HG02981 (cell line): Measurements from ENCODE around the gene RNF207.
A peak's percentile ranks its signal among the peaks of the same experiment; 100 is the strongest.

Experiments
- ATAC-seq: cut with Tn5 transposase; IDR thresholded peaks from one replicate; pipeline ENCODE4 v1.9.1; 2021; ENCODE audit warnings: mild to moderate bottlenecking, moderate library complexity; ENCODE audit not compliant: unreplicated experiment

Gene RNF207

DNA sequence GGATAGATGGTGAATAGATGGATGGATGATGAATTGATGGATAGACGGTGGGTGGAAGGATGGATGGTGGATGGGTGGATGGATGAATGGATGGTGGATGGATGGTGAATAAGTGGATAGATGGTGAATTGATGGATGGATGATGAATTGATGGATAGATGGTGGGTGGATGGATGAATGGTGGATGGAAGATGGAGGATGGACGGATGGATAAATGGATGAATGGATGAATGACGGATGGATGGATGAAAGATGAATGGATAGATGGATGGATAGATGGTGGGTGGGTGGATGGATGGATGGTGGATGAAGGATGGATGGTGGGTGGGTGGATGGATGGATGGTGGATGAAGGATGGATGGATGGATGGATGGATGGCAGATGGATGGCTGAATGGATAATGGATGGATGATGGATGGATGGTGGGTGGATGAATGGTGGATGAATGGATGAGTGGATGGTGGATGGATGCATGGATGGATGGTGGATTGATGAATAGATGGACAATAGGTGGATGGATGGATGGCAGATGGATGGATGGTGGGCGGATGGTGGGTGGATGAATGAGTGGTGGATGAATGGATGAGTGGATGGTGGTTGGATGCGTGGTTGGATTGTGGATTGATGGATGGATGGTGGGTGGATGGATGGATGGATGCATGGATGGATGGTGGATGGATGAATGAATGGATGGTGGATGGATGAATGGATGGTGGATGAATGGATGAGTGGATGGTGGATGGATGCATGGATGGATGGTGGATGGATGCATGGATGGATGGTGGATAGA lies 31.1 kb upstream of the RNF207 start:
- ATAC-seq = no peak

DNA sequence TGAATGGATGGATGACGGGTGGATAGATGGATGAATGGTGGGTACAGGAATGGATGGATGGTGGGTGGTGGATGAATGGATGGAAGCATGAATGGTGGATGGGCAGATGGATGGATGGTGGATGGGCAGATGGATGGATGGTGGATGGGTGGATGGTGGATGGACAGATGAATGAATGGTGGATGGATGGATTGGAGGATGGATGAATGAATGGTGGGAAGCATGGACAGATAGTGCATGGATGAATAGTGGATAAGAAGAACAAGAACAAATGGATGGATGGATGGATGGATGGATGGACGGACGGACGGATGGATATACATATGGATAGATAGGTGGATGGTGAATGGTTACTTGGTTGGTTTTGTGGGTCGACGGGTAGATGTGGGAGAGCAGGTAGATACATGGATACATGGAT lies 30.5 kb upstream of the RNF207 start:
- no peak for ATAC-seq

DNA sequence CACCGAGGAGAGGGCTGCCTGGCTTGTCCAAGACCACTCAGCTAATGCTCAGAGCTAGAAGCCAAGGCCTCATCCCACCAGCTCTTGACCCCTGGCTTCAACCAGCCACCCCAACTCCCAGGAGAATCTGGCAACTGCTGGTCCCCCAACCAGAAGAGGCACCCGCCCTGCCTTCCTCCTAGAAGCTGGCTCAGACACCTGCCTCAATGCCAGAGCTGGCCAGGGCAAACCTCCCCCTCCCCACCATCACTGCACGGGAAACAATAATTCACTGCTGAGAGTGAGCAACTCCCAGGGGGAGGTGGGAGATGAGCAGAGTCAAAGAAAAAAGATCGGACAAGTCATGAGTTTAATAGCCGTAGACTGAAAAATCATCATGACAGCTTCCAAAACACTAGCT lies 29.1 kb upstream of the RNF207 start:
- ATAC-seq = no peak

DNA sequence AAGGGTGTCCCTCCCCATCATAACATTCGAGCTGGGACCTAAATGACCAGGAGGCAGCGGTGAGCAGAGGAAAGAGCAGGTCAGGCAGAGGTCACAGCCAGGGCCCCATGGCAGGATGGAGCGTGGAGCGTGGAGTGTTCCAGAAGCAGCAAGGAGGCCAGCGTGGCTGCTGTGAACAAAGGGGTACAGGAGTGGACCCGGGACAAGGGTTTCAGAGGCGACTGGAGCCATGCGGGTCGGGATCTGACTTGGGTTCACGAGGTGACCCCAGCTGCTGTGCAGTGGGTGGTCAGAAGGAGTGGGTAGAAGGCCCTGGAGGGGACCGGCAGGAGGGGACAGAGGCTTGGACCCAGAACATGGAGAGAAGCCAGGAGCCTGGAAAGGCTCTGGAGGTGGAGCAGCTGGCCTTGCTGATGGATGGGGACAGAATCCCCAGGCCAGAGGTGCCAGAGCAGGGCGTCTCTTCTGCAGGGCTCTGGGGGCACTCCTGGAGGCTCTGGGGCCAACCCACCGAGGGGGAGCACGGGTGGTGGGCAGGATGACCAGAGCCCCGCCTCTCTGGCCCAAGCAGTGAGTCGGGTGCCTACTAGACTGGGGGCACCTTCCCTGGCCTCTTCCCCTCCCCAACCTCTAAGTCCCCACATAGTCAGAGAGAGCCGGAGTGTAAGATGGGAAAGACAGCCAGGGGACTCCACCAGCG lies 28.1 kb upstream of the RNF207 start:
- ATAC-seq = no peak

DNA sequence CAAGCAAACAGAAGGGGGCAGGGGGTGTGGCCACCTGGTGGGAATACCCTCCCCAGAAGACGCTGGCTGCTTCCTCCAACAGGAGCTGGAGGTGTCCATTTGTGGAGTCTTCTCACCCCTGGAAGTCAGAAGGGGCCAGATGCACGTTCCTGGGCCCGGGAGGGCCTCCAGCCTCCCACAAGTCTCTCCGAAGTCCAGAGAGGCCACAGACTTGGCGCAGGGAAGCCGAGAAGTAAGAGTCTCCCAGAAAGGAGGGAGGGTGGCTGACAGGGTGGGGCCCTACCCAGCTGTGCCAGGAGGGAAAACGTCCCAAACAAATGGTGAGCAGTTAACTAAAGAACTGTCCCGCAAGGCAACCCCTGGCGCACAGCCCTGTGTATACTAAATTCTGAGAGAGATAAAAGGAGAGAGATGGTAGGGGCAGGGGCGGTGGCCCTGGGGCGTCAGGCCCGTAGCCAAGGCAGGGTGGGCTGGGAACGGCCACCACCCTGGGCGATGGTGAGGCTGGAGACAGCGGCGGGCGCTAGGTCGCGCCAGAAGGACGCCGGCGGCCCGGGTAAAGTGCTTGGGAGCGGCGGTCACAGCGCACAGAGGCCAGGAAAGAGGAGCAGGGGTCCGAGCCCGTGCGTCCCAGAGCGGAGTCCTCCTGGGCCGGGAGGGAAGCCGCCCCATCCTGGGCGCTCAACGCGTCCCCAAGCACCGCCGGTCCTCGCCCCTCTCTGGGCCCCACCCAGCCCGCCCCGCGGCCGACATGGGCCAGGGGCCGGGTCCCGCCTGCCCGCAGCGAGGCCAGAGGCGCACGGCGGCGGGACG lies 27.0 kb upstream of the RNF207 start:
- no peak for ATAC-seq

DNA sequence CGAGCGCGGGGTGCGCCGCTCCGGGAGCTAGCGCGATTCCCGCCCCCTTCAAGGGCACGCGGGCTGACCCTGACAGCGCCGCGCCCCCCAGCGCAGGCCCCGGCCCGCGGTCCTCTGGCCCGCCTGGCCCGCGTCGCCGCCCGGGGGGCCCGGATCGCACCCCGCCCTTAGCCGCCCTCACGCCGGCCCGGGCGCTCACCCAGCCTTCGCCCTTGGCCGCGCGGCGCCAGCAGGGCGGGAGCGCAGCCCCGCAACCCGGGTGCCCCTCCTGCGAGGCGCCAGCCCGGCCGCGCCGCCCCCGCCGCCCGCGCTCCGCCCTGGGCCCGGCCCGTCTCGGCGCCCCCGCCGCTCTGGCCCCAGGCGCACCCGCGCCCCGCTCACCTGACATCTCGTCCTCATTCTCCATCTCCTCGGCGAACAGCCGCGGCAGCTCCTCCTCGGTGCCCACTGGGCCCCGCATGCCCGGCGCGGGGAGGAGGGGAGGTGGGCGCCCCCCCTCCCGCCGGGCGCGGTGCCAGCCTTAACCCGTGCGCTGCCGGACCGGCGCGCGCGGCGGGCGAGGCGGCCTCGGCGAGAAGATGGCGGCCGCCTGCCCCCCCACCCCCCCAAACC lies 26.2 kb upstream of the RNF207 start:
- no peak for ATAC-seq

DNA sequence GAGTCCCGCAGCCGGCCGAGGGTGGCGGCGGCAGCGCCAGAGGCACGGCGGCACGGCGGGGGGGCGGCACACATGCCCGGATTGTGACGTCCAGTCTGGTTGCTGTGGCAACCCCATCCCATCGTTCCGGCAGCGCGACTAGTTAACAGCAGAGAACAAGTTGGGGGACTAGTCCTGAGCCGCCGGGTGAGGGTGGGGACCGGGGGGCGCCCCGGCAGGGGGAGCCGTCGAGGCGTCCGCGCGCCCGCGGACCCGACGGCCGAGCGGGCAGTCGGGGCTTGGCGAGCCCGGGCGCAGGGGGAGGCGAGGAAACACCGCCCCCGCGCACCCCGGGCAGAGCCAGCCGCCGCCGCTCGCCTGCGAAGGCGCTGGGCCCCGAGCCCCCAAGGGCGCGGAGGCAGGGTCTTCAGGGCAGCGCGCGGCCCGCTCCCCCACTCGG lies 25.6 kb upstream of the RNF207 start, which contains the start of gene CHD5:
CHD5 (minus strand) TSS at position 54 of the 439 bp plus-strand sequence. CDS start 298 bp downstream, outside the sequence.
- no peak for ATAC-seq

DNA sequence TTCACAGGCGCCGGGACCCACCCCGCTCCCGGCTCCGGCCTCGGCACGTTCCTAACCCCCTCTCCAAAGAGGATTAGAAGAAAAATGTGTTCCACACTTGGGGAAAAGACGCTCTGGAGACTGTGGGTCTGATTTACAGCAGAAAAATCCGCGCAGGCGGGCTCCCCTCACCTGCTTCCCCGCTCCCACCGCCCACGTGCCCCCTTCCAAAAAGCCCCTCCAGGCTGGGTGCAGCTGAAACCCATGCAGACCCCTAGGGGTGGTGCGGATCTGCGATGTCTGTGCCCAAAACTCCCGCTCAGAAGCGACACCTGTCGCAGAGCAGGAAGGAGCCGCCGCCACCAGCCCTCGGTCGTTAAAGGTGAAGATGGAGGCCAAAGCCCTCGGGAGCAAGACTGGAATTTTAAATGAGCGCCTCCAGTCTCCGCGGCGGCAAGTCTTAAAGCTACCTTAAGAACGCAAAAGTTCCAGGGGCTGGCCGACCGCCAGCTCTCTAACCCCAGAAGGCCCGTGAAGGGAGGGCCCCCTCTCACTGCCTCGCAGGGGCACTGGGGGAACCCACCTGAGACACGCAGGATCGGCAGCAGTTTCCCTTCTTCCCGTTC lies 25.1 kb upstream of the RNF207 start:
- no peak for ATAC-seq

DNA sequence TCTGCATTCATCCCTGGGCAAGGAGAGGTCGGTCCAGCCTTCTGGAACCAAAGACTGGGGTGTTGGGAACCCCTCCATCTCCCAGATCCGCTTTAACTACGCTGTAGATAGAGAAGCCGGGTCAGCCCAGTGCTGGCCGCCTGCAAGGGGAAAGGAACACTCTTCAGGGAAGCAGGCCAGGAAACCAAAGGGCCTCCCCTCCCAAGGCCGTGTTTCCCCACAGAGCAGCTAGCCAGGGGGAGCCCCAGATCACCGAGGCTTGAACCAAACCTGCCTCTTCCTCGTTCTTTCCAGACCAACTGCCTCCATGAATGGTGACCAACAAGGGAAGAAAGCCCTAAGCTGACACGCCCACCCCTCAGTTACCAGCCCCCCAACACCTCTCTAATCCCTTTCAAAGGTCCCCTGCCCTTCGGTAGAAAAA lies 24.6 kb upstream of the RNF207 start:
- ATAC-seq = no peak

DNA sequence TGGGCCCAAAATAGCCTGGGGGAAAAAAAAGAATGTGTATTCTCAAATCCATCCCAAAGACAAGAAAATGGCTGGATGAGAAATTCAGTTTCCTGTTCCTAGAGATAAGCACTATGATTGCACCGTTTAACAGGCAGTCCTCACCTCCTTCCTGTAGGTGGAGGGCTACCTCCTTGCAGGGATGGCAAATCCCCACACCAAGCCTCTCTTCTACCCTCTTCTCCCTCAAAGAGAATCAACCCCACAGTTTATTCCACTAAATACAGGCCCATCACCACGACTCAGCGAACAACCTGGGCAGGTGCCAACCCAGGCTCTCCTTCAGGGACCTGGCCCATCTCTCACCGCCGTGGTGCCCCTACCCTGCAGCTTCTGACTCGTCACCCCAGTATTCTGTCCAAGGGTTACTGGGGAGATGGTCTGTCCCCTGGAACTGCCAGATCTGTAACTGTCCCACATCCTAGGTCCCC lies 22.4 kb upstream of the RNF207 start:
- no peak for ATAC-seq

DNA sequence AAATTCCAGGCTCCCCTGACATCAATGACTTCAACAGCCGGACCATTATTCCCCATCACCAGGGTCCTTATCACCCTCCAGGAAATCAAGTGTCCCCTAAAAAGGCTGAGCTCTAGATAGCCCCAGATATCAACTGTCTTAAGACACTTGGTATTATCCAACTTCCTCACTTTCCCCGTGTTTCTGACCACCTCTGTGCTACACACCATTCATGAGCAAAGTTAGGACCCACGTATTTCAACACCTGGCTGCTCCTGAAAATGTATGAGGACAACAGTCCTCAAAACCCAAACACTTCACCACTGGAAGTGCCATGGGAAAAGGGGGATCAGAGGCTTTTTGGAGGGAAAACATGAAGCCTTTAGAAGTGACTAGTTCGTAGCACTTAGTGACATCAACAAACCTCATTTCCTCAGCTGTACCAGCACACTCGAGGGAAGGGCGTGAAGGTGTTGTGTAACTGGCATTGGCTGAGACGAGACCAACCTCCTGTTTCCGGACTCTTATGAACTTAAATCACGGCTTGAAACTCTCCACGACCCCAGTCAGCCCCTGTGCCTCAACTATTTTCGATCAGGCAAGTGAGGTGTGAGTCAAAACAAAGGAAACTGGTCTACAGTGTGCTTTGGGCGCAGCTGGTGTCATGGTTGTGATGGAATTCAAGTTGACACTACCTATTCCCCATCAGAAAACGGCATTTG lies 21.7 kb upstream of the RNF207 start:
- ATAC-seq = no peak

DNA sequence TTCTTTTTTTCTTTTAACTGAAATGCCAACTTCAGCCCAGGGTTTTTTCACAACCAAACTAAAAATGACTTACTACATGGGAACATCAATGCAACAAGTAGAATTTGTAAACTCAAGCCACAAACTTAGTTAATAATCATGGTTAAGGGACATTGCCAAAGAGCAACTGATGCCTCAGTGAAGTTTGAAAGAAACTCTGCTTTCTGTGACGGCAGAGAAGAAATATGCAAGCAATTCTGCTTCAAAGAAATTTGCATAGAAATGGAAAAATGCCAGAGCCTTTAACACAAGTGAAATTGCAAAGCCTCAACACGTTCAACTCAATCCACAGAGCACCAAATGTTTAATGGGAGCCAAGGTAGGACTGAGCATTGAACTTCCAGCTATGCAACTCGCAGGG lies 20.8 kb upstream of the RNF207 start:
- no peak for ATAC-seq

DNA sequence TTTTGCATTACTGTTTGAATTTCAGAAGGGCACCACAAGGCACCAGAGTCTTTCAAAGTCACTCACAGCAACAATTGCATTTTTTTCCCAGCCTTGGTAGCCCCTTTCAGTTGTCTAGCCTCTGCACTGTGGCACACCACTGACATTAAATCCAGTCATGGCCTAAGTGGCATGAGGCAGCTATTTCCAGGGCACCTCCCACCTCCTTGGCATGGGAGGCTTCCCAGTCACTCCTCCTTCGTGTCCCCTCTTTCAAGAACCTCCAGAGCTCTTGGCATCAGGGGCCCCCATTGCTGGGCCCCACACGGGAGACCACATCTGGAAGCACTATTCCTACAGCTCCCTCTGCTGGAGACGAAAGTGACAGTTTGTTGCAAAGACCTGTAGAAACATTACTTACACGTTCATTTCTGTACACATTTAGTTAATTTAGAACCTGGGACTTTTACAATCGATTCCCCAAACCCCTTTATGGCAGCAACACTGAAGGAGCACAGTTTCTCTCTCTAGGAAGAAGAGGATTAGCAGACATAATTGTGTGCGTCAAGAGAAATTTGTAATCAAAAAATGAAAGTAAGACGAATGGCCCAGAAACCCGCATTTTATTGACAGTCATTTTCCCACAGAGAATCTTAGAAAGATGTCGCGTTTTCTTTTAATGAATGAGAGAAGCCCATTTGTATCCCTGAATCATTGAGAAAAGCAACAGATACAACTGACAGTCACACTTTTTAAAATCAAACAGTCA lies 20.1 kb upstream of the RNF207 start:
- no peak for ATAC-seq

DNA sequence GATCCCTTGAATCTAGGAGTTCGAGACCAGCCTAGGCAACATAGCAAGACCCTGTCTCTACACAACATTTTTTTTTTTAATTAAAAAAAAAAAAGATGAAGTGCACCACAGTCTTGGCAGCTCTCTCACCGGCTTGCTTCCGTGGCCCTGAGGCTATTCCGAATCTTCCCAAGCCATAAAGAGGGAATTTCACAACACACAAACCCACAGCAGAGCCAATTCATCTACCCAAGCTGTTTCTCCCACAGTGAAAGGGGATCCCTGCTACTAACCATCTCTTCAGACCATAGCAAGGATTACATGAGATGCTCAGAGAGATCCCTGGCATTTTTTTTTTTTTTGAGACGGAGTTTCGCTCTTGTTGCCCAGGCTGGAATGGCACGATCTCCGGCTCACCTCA lies 17.5 kb upstream of the RNF207 start:
- no peak for ATAC-seq

DNA sequence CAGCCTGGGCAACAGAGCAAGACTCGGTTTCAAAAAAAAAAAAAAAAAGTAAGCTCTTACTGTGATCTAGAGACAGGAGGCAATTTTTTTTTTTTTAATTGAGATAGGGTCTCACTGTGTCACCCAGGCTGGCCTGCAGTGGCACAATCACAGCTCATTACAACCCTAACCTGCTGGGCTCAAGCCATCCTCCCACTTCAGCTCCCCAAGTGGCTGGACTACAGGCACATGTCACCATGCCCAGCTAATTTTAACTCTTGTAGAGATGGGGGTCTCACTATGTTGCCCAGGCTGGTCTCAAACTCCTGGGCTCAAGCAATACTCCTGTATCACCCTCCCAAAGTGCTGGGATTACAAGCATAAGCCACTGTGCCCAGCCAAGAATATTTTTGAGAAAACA lies 14.0 kb upstream of the RNF207 start:
- ATAC-seq = no peak

DNA sequence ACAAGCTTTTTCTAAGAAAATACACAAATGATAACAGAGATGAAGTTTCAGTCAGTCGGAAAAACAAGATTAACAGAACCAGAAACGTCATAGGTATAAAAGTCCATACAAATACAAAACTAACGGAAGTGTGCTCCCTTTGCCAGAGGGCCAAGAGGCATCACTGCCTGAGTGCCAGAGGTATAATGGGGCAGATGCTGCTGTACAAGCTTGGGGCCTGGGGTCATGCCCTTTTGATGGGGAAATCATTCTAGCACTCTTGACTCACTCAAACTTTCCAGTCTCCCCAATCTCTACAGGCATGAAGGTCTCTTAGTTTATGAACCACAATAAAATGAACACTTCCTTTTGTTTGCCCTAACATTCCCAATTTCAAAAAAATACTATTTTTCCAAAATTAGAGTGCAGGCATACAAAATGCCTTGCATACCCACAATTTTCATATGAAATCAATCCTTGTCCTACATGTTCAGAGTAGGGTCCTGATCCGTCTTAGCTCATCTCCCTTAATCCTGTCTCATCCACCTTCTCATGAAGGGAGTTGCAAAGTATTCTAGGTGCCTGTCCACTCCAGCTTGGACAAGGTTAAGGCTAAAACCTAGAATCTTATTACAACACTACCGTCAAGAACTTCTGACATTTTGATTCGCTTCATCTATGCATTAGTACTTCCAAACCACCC lies 8.0 kb upstream of the RNF207 start:
- no peak for ATAC-seq

DNA sequence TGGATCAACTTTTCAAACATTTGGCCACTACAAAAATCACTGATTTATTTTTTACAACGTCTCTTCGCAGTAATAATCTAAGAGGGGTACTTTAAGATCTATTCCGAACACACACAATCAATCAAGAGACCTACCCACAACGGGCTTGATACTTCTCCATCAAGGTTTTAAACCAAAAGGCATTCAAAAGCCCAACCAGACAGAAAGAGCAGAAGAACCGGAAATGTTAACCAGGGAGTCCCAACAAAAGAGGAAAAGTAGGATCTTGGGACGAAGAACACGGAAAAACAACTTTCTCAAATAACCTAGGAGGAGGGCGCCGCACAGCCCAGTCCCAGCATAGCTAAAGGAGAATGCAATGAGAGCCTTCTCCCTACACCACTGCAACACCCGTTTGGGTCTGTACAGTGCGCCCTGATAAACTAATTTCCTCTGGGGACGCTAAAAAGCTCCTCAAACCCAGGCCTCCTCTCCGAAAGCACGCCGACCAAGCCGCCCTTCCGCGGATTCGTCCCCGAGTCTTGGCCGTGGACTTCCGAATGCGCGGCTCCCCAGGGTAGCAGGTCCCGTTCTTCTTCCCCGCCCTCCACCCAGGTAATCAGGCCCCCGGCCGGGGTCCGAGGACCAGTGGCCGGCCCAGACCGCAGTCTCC lies 7.1 kb upstream of the RNF207 start:
- ATAC-seq = peak; percentile 18
